HUES48 (cell line): Measurements from ENCODE around the gene RAPGEF1.

Experiments
- H3K27ac ChIP-seq: one replicate; pipeline ENCODE4 v1.7.0; 2013; ENCODE audit warnings: low read depth, low read length, inconsistent platforms
- H3K27me3 ChIP-seq: 2 replicates; pipeline ENCODE4 v1.6.1; 2013; ENCODE audit warnings: mild to moderate bottlenecking, low read length; ENCODE audit not compliant: control insufficient read depth, insufficient read depth
- H3K36me3 ChIP-seq: 2 replicates; pipeline ENCODE4 v1.6.1; 2013; ENCODE audit warnings: low read length; ENCODE audit not compliant: control insufficient read depth, insufficient read depth
- H3K4me1 ChIP-seq: 2 replicates; pipeline ENCODE4 v1.6.1; 2013; ENCODE audit warnings: mild to moderate bottlenecking, low read length; ENCODE audit not compliant: control insufficient read depth, insufficient read depth
- H3K4me3 ChIP-seq: 2 replicates; pipeline ENCODE4 v1.5.1; 2013; ENCODE audit warnings: mild to moderate bottlenecking, low read depth, low read length
- H3K9ac ChIP-seq: 2 replicates; pipeline ENCODE4 v1.6.1; 2013; ENCODE audit warnings: mild to moderate bottlenecking, low read depth, low read length, moderate library complexity
- H3K9me3 ChIP-seq: 2 replicates; pipeline ENCODE4 v1.6.1; 2013; ENCODE audit warnings: low read length; ENCODE audit not compliant: control insufficient read depth, insufficient read depth

RAPGEF1 gene

GRCh38 chr9:131747352-131747751 is 7.5 kb upstream of the RAPGEF1 start:
- Histone ChIP-seq H3K9me3 (no peaks in the 10 kb centered on the region), H3K36me3 (no peaks in the 10 kb centered on the region), H3K27ac (no peak overlapping the region), H3K4me1 (no peaks in the 10 kb centered on the region), H3K9ac (no peak overlapping the region), H3K4me3 (no peak overlapping the region), H3K27me3 (no peaks in the 10 kb centered on the region)

GRCh38 chr9:131745610-131746009 is 5.7 kb upstream of the RAPGEF1 start:
- Histone ChIP-seq H3K9ac (no peak overlapping the region), H3K36me3 (no peaks in the 10 kb centered on the region), H3K27ac (no peak overlapping the region), H3K9me3 (no peaks in the 10 kb centered on the region), H3K27me3 (no peaks in the 10 kb centered on the region), H3K4me3 (no peak overlapping the region), H3K4me1 (no peaks in the 10 kb centered on the region)

- H3K4me1 ChIP-seq = no peaks in the 10 kb centered on the region
- no peak overlapping the region for H3K9ac ChIP-seq
- H3K36me3 ChIP-seq = no peaks in the 10 kb centered on the region
- H3K27me3 ChIP-seq = no peaks in the 10 kb centered on the region
- no peak overlapping the region for H3K27ac ChIP-seq
- no peak overlapping the region for H3K4me3 ChIP-seq
- H3K9me3 ChIP-seq = no peaks in the 10 kb centered on the region
Observed at GRCh38 chr9:131744720-131745201, 4.9 kb upstream of the RAPGEF1 start.

- no peak overlapping the region for H3K4me3 ChIP-seq
- no peak overlapping the region for H3K9ac ChIP-seq
- H3K27me3 ChIP-seq = no peaks in the 10 kb centered on the region
- no peaks in the 10 kb centered on the region for H3K9me3 ChIP-seq
- no peak overlapping the region for H3K27ac ChIP-seq
- H3K36me3 ChIP-seq = no peaks in the 10 kb centered on the region
- no peaks in the 10 kb centered on the region for H3K4me1 ChIP-seq
Observed at GRCh38 chr9:131744171-131744719, 4.4 kb upstream of the RAPGEF1 start.

- Histone ChIP-seq H3K27me3 (no peaks in the 10 kb centered on the region), H3K4me3 (no peak overlapping the region), H3K36me3 (no peaks in the 10 kb centered on the region), H3K27ac (no peak overlapping the region), H3K9me3 (no peaks in the 10 kb centered on the region), H3K9ac (no peak overlapping the region), H3K4me1 (peaks cover 3% of the 10 kb centered on the region; the same call in 1 of the 2 replicates)
Observed at GRCh38 chr9:131743501-131743900, 3.6 kb upstream of the RAPGEF1 start.

GRCh38 chr9:131743096-131743495 is 3.2 kb upstream of the RAPGEF1 start:
- H3K9ac ChIP-seq = no peak overlapping the region
- H3K27ac ChIP-seq = no peak overlapping the region
- H3K9me3 ChIP-seq = no peaks in the 10 kb centered on the region
- no peak overlapping the region for H3K4me3 ChIP-seq
- H3K4me1 ChIP-seq = peaks cover 5% of the 10 kb centered on the region; the same call in 1 of the 2 replicates
- H3K36me3 ChIP-seq = no peaks in the 10 kb centered on the region
- H3K27me3 ChIP-seq = no peaks in the 10 kb centered on the region

- no peaks in the 10 kb centered on the region for H3K36me3 ChIP-seq
- no peaks in the 10 kb centered on the region for H3K9me3 ChIP-seq
- H3K4me3 ChIP-seq = no peak overlapping the region
- no peak overlapping the region for H3K9ac ChIP-seq
- H3K4me1 ChIP-seq = peaks cover 19% of the 10 kb centered on the region
- no peak overlapping the region for H3K27ac ChIP-seq
- no peaks in the 10 kb centered on the region for H3K27me3 ChIP-seq
Observed at GRCh38 chr9:131740898-131741297, 1.0 kb upstream of the RAPGEF1 start.

- H3K27ac ChIP-seq = peak overlapping the region; percentile 42
- H3K36me3 ChIP-seq = peaks cover 9% of the 10 kb centered on the region; the same call in 1 of the 2 replicates
- peak overlapping the region; percentile 78 for H3K9ac ChIP-seq
Observed at GRCh38 chr9:131739133-131739958, 530 bp downstream of the RAPGEF1 start.

GRCh38 chr9:131738293-131739132 is 1.4 kb downstream of the RAPGEF1 start:
- H3K27ac ChIP-seq = no peak overlapping the region
- no peaks in the 10 kb centered on the region for H3K9me3 ChIP-seq
- peak overlapping the region; percentile 96 for H3K4me3 ChIP-seq
- H3K4me1 ChIP-seq = peaks cover 30% of the 10 kb centered on the region
- peak overlapping the region; percentile 78 for H3K9ac ChIP-seq
- H3K36me3 ChIP-seq = peaks cover 11% of the 10 kb centered on the region; the same call in 1 of the 2 replicates
- H3K27me3 ChIP-seq = no peaks in the 10 kb centered on the region

More at GRCh38 chr9:131739133-131739958, 530 bp downstream of the RAPGEF1 start:
- no peaks in the 10 kb centered on the region for H3K9me3 ChIP-seq
- peak overlapping the region; percentile 96 for H3K4me3 ChIP-seq
- peaks cover 22% of the 10 kb centered on the region for H3K4me1 ChIP-seq
- no peaks in the 10 kb centered on the region for H3K27me3 ChIP-seq

GRCh38 chr9:131737426-131737825 is 2.5 kb downstream of the RAPGEF1 start:
- H3K27ac ChIP-seq = no peak overlapping the region

More at GRCh38 chr9:131737426-131737825, 2.5 kb downstream of the RAPGEF1 start:
- H3K36me3 ChIP-seq = peaks cover 11% of the 10 kb centered on the region; the same call in 1 of the 2 replicates
- H3K4me1 ChIP-seq = peaks cover 39% of the 10 kb centered on the region
- no peaks in the 10 kb centered on the region for H3K27me3 ChIP-seq
- no peak overlapping the region for H3K9ac ChIP-seq
- no peaks in the 10 kb centered on the region for H3K9me3 ChIP-seq
- no peak overlapping the region for H3K4me3 ChIP-seq
